Common myeloid progenitor, CD34-positive (primary cell): Measurements from ENCODE around the gene MCM5.

Source experiments
- CTCF ChIA-PET: fragments of 350-600 bp; sonication (Branson Sonifier 250); formaldehyde crosslinking; loops from one replicate; lab custom pipeline; 2021; ENCODE audit warnings: antibody characterized with exemption; lab: Charles Lee
- POLR2A ChIA-PET: fragments of 350-600 bp; sonication (Branson Sonifier 250); formaldehyde crosslinking; loops from one replicate; lab custom pipeline; 2021; ENCODE audit warnings: antibody characterized with exemption; lab: Charles Lee
- DNase-seq, 3 donors: peaks; one replicate each; pipeline versions ENCODE4 v3.0.0 to v3.0.0-alpha.2; 2013
- H3K27ac ChIP-seq, 2 experiments: 1 replicate in 1 of 2; 2 replicates in 1 of 2; pipeline ENCODE4 v1.7.0; 2013; ENCODE audit warnings: inconsistent platforms in 2 of 2, low read length in 2 of 2, mild to moderate bottlenecking in 2 of 2, low read depth in 1 of 2, moderate library complexity in 1 of 2; ENCODE audit not compliant: severe bottlenecking in 2 of 2, insufficient read depth in 1 of 2, poor library complexity in 1 of 2
- H3K27me3 ChIP-seq, 5 experiments: replicated peaks in 2 of 5; 1 replicate in 3 of 5; 2 replicates in 2 of 5; pipeline versions ENCODE4 v1.6.1 to v1.7.0; 2013; ENCODE audit warnings: low read length in 4 of 5, mild to moderate bottlenecking in 2 of 5, moderate library complexity in 2 of 5, inconsistent platforms in 1 of 5; ENCODE audit not compliant: insufficient read depth in 5 of 5, control insufficient read depth in 4 of 5
- H3K36me3 ChIP-seq, 4 experiments: 1 replicate in 2 of 4; 2 replicates in 2 of 4; pipeline versions ENCODE4 v1.6.1 to v1.7.0; 2013; ENCODE audit warnings: low read length in 3 of 4, control low read depth in 1 of 4, mild to moderate bottlenecking in 1 of 4; ENCODE audit not compliant: control insufficient read depth in 4 of 4, insufficient read depth in 4 of 4
- H3K4me1 ChIP-seq, 4 experiments: 1 replicate in 3 of 4; 2 replicates in 1 of 4; pipeline versions ENCODE4 v1.6.1 to v1.7.1; 2013; ENCODE audit warnings: low read length in 3 of 4, mild to moderate bottlenecking in 3 of 4, control low read depth in 1 of 4, inconsistent platforms in 1 of 4, moderate library complexity in 1 of 4; ENCODE audit not compliant: control insufficient read depth in 4 of 4, insufficient read depth in 4 of 4; ENCODE audit errors: control extremely low read depth in 1 of 4
- H3K4me3 ChIP-seq, 7 experiments: 1 replicate in 4 of 7; 2 replicates in 3 of 7; pipeline versions ENCODE4 v1.5.1 to v1.7.0; 2013; ENCODE audit warnings: mild to moderate bottlenecking in 7 of 7, low read length in 6 of 7, moderate library complexity in 6 of 7, inconsistent platforms in 2 of 7, low read depth in 2 of 7, control low read depth in 1 of 7; ENCODE audit not compliant: insufficient read depth in 4 of 7, control insufficient read depth in 1 of 7; ENCODE audit errors: extremely low read depth in 1 of 7
- H3K9me3 ChIP-seq, 5 experiments: 1 replicate in 4 of 5; 2 replicates in 1 of 5; pipeline versions ENCODE4 v1.6.1 to v1.7.1; 2013; ENCODE audit warnings: low read length in 4 of 5, mild to moderate bottlenecking in 2 of 5, inconsistent platforms in 1 of 5, low read depth in 1 of 5, moderate library complexity in 1 of 5; ENCODE audit not compliant: control insufficient read depth in 4 of 5, insufficient read depth in 2 of 5; ENCODE audit errors: control extremely low read depth in 1 of 5
- WGBS: methylation state at CpG from one replicate; pipeline ENCODE4 v1.1.5; 2013; ENCODE audit not compliant: insufficient coverage; 5-methylcytosine and 5-hydroxymethylcytosine counted together

MCM5 gene

DNA sequence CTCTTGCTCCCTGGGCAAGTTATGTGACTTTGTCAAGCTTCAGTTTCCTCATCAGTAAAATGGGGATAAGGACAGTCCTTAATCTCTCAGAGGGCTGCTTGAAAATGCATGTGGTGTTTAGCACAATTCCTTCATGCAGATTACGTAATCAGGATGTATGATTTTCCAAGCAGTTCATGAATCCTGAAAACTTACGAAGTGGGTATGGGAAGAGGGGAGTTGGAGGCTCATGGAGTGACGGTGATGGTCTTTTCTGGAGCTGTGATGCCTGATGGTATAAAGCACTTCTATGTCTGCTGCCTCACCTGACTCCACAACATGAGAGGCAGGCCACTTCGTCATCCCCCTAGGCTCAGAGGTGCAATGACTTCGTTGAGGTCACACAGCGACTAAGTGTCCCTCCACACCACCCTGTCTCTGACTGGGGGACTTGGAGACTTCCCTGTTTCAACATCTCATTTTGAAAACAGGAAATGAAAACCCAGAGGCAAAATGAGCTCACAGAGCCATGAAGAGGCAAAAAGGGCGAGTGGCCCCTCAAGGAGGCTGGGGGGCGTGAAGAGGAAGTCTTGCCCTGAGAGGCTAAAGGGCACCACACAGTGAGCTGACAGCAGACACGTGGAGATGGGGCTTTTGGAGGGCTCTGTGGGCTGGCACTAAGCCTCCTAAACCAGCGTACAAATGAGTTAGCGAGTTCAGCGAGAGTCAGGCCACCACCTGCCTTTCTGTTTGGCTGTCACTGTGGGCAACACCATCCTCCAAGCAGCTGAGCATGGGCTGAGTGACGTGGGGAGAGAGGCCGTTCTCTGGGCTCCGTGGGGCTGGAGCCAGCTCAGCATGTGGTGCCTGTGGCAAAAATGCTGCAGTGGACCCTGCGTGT is 10.1 kb downstream of the MCM5 start:
- WGBS: 39% methylated on average over 16 of the region's 16 CpGs
- peak; percentile 84 to 96 (median 95) for DNase-seq
- no peaks in the 10 kb centered on the region for H3K27me3 ChIP-seq
- peaks cover 16 to 89% (median 74%) of the 10 kb centered on the region in 4 experiments for H3K36me3 ChIP-seq
- POLR2A ChIA-PET: interaction anchor here (0.8 kb wide), 1 partner anchor 58 kb away, joined by 3 read pairs; no protein-coding TSS in a partner anchor
- H3K4me3 ChIP-seq: peak overlapping the region in 2 of 7 experiments; percentile 11 to 33
- H3K9me3 ChIP-seq: no peaks in the 10 kb centered on the region
- peak overlapping the region in 1 of 2 experiments; percentile 59 for H3K27ac ChIP-seq
- peaks cover 3 to 32% (median 18%) of the 10 kb centered on the region in 4 experiments for H3K4me1 ChIP-seq
- CTCF ChIA-PET: interaction anchor here (0.9 to 6.8 kb wide), 12 partner anchors 9 to 573 kb away, joined by 3 to 50 read pairs (median 4); no protein-coding TSS in a partner anchor

DNA sequence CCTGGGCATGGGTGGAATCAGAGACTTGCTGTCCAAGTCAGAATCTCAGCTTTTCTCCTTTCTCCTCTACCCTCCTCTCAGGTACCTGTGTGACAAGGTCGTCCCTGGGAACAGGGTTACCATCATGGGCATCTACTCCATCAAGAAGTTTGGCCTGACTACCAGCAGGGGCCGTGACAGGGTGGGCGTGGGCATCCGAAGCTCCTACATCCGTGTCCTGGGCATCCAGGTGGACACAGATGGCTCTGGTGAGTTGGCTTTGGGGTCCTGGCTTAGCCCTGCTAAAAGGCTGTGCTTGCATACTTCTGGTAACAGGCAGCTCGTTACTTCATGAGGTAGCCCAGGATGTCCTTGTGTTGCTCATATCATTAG is 10.7 kb downstream of the MCM5 start:
- Histone ChIP-seq H3K27me3 (no peaks in the 10 kb centered on the region), H3K9me3 (no peaks in the 10 kb centered on the region), H3K36me3 (peaks cover 16 to 92% (median 76%) of the 10 kb centered on the region in 4 experiments), H3K27ac (peak overlapping the region in 1 of 2 experiments; percentile 59), H3K4me3 (peak overlapping the region in 1 of 7 experiments; percentile 11), H3K4me1 (peaks cover 3 to 32% (median 18%) of the 10 kb centered on the region in 4 experiments)
- 94% methylated on average over 6 of the region's 6 CpGs for WGBS
- POLR2A ChIA-PET: no interaction called here
- CTCF ChIA-PET: interaction anchor here (0.9 to 6.8 kb wide), 7 partner anchors 10 to 573 kb away, joined by 3 to 50 read pairs (median 3); no protein-coding TSS in a partner anchor
- no peak for DNase-seq

GRCh38 chr22:35411102-35411501 is 11.2 kb downstream of the MCM5 start:
- no peaks in the 10 kb centered on the region for H3K9me3 ChIP-seq
- H3K4me1 ChIP-seq: peaks cover 3 to 32% (median 18%) of the 10 kb centered on the region in 4 experiments
- WGBS: 95% methylated on average over 7 of the region's 7 CpGs
- peak overlapping the region in 1 of 2 experiments; percentile 59 for H3K27ac ChIP-seq
- ChIA-PET CTCF (interaction anchor here (0.9 to 6.8 kb wide), 6 partner anchors 10 to 87 kb away, joined by 3 to 50 read pairs (median 10); no protein-coding TSS in a partner anchor), POLR2A (no interaction called here)
- peak in 2 of 3 donors; percentile 12 to 19 for DNase-seq
- no peaks in the 10 kb centered on the region for H3K27me3 ChIP-seq
- no peak overlapping the region for H3K4me3 ChIP-seq
- peaks cover 16 to 93% (median 78%) of the 10 kb centered on the region in 4 experiments for H3K36me3 ChIP-seq

DNA sequence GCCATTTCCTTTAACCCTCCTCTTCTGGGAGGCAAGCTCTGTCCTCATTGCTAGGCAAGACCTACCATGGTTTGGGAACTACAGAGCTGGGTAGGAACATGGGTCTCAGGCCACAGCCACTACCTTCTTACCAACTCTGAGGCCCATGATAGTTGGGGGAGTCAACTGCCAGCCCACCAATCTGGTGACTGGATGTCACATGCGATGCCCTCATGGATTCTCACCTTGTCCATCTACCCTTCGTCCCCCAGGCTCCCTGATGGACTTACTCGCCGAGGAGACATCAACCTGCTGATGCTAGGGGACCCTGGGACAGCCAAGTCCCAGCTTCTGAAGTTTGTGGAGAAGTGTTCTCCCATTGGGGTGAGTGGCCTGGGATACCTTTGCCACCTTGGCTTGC is 13.7 kb downstream of the MCM5 start:
- Histone ChIP-seq H3K36me3 (peaks cover 16 to 89% (median 76%) of the 10 kb centered on the region in 4 experiments), H3K4me1 (peaks cover 3 to 20% (median 18%) of the 10 kb centered on the region in 4 experiments), H3K27me3 (no peaks in the 10 kb centered on the region), H3K4me3 (no peak overlapping the region), H3K27ac (no peak overlapping the region), H3K9me3 (no peaks in the 10 kb centered on the region)
- ChIA-PET CTCF (interaction anchor here (1.5 to 2.7 kb wide), 3 partner anchors 17 to 63 kb away, joined by 4 to 9 read pairs (median 9); no protein-coding TSS in a partner anchor), POLR2A (no interaction called here)
- whole genome bisulfite sequencing: 96% methylated on average over 4 of the region's 4 CpGs
- no peak for DNase-seq

- ChIA-PET POLR2A (no interaction called here), CTCF (interaction anchor here (2.5 kb wide), 1 partner anchor 13 kb away, joined by 13 read pairs; no protein-coding TSS in a partner anchor)
- Histone ChIP-seq H3K9me3 (no peaks in the 10 kb centered on the region), H3K27me3 (no peaks in the 10 kb centered on the region), H3K36me3 (peaks cover 15 to 95% (median 80%) of the 10 kb centered on the region in 4 experiments), H3K4me3 (no peak overlapping the region), H3K4me1 (no peaks in the 10 kb centered on the region), H3K27ac (no peak overlapping the region)
- no peak for DNase-seq
- WGBS: 96% methylated on average over 9 of the region's 9 CpGs
Observed at GRCh38 chr22:35417606-35418005, 17.7 kb downstream of the MCM5 start.

DNA sequence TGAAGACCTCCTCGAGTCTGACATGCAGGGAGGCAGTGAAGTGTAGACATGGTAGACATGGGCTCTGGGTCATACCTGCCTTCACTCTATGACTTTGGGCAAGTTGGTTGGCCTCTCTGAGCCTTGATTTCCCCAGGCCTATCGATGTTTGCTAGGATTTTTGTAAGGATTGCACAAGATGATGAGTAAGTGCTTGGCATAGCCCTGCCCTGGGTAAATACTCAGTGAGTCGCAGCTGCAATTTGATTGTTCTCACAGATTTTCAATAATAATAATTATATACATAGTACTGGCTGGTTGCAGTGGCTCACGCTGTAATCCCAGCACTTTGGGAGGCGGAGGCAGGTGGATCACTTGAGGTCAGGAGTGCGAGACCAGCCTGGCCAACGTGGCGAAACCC is 18.1 kb downstream of the MCM5 start:
- Histone ChIP-seq H3K9me3 (no peaks in the 10 kb centered on the region), H3K27ac (no peak overlapping the region), H3K4me3 (no peak overlapping the region), H3K4me1 (no peaks in the 10 kb centered on the region), H3K36me3 (peaks cover 13 to 96% (median 82%) of the 10 kb centered on the region in 4 experiments), H3K27me3 (no peaks in the 10 kb centered on the region)
- ChIA-PET POLR2A (no interaction called here), CTCF (interaction anchor here (2.5 kb wide), 1 partner anchor 13 kb away, joined by 13 read pairs; no protein-coding TSS in a partner anchor)
- 100% methylated on average over 6 of the region's 8 CpGs for WGBS
- no peak for DNase-seq
